ENCODE results near the gene CCDC136. TPM values are rescaled to one million over a fixed set of nuclear protein-coding genes. Genes with fewer than 3 reads are reported as not detected.

Gene CCDC136
- total RNA-seq, 4 donors from 2014 or later, result 4.5 to 12.4 (median 7.2) TPM

DNA sequence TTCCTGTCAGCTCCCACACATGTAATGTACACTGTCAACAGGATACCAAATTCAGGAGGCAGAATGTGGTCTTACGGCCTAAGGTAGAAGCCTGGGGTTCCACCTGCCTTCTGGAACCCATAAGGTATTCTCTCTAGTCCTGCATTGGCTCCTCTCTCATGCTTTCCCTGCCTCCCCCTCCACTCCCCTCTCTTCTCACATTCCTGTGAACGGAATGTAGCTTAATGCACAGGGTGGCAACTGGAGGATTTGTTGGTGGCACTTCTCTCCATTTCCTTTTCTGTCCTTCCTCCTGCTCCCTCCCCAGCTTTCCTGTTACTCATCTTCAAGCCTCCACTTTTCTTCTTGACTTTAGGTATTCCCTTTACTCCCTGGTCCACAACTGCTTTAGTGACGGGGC lies 26.9 kb downstream of the CCDC136 start:
- DNase-seq (ENCODE audit: low spot score in 2 of 2), result no peak
- Histone ChIP-seq H3K9me3 (no peaks in the 10 kb centered on the region), H3K27me3 (no peaks in the 10 kb centered on the region), H3K27ac (no peak overlapping the region), H3K4me1 (no peaks in the 10 kb centered on the region), H3K36me3 (no peaks in the 10 kb centered on the region), H3K4me3 (no peak overlapping the region)
- WGBS, 2 donors, result 72 to 81% methylated on average over 3 of the region's 3 CpGs
- TF ChIP-seq POLR2A (IDR thresholded peaks at IDR 0.05), result no peak
- TF ChIP-seq EP300 (IDR thresholded peaks at IDR 0.05), result no peak
- TF ChIP-seq CTCF (IDR thresholded peaks at IDR 0.05), result no peak

GRCh38 chr7:128821724-128822123 lies 30.0 kb downstream of the CCDC136 start:
- H3K27ac ChIP-seq, result no peak overlapping the region
- no peaks in the 10 kb centered on the region for H3K36me3 ChIP-seq
- WGBS, 2 donors, result 89 to 97% methylated on average over 4 of the region's 4 CpGs
- H3K4me3 ChIP-seq, result no peak overlapping the region
- H3K9me3 ChIP-seq, result no peaks in the 10 kb centered on the region
- no peaks in the 10 kb centered on the region for H3K4me1 ChIP-seq
- TF ChIP-seq POLR2A (IDR thresholded peaks at IDR 0.05) (no peak), CTCF (IDR thresholded peaks at IDR 0.05) (no peak), EP300 (IDR thresholded peaks at IDR 0.05) (no peak)
- no peak for DNase-seq (ENCODE audit: low spot score in 2 of 2)
- no peaks in the 10 kb centered on the region for H3K27me3 ChIP-seq

DNA sequence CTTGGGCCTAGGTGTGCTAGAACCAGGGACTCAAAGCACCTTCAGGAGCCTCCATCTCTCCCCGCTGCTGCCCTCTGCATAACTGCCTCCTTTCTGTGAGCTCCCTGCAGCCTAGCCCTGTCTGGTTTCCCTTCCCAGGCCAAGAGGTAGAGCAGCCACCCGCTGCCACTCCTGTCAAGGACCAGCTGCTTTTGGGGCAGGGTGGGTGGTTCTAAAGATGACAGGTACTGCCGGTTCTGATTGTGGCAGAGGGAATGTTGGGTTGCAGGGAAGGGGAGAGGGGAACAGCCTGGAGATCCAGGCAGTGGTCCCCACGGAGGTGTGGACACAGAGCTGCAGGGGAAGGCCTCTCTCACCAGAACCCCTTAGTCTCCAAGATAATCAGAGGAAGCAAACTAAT lies 34.7 kb downstream of the CCDC136 start:
- Histone ChIP-seq H3K36me3 (no peaks in the 10 kb centered on the region), H3K4me3 (no peak overlapping the region), H3K27ac (no peak overlapping the region), H3K27me3 (peaks cover 0 to 22% of the 10 kb centered on the region in 2 donors), H3K4me1 (peaks cover 0 to 18% (median 12%) of the 10 kb centered on the region in 4 donors), H3K9me3 (no peaks in the 10 kb centered on the region)
- no peak for DNase-seq (ENCODE audit: low spot score in 2 of 2)
- 70 to 86% methylated on average over 4 of the region's 4 CpGs for WGBS, 2 donors
- TF ChIP-seq POLR2A (IDR thresholded peaks at IDR 0.05) (no peak), CTCF (IDR thresholded peaks at IDR 0.05) (no peak), EP300 (IDR thresholded peaks at IDR 0.05) (no peak)

DNA sequence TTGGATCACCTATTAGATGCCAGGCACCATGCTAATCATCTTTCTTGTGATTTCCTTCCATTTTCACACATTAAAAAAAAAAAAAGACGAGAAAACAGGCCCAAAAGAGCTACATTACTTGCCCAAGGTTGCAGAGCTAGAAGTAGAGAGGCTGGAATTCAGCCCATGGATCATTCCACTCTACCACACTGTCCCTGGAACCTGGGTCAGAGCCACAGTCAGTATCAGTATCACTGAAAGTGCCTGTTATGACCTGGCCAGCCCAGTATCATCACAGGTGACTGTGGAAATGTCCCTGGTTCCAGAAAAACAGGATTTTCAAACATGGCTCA lies 35.1 kb downstream of the CCDC136 start:
- Histone ChIP-seq H3K9me3 (no peaks in the 10 kb centered on the region), H3K36me3 (no peaks in the 10 kb centered on the region), H3K27me3 (peaks cover 0 to 25% of the 10 kb centered on the region in 2 donors), H3K4me3 (no peak overlapping the region), H3K27ac (peak overlapping the region in 1 of 4 donors; percentile 36), H3K4me1 (peaks cover 0 to 22% (median 14%) of the 10 kb centered on the region in 4 donors)
- DNase-seq (ENCODE audit: low spot score in 2 of 2), result no peak
- TF ChIP-seq CTCF (IDR thresholded peaks at IDR 0.05), result no peak
- TF ChIP-seq POLR2A (IDR thresholded peaks at IDR 0.05), result no peak
- 72 to 92% methylated on average over 1 of the region's 1 CpG for WGBS, 2 donors

GRCh38 chr7:128827248-128827958 lies 35.6 kb downstream of the CCDC136 start:
- Histone ChIP-seq H3K4me1 (peaks cover 0 to 27% (median 18%) of the 10 kb centered on the region in 4 donors), H3K27me3 (peaks cover 0 to 31% of the 10 kb centered on the region in 2 donors), H3K4me3 (no peak overlapping the region), H3K36me3 (no peaks in the 10 kb centered on the region), H3K9me3 (no peaks in the 10 kb centered on the region), H3K27ac (peak overlapping the region in 1 of 4 donors; percentile 36)
- TF ChIP-seq EP300 (IDR thresholded peaks at IDR 0.05) (no peak), CTCF (IDR thresholded peaks at IDR 0.05) (no peak), POLR2A (IDR thresholded peaks at IDR 0.05) (no peak)
- DNase-seq (ENCODE audit: low spot score in 2 of 2), result no peak
- 71 to 84% methylated on average over 8 to 17 of the region's 17 CpGs for WGBS, 2 donors

All from tibial nerve (tissue), 4 donors.